Ascending aorta (tissue), 2 donors: Measurements from ENCODE around the gene SAE1. TPM values are rescaled to one million over a fixed set of nuclear protein-coding genes. Genes with fewer than 3 reads are reported as not detected.
"Not testable (repeated sequence)": the region's sequence is repeated elsewhere in the genome, so short reads cannot be mapped to it uniquely, and the experiment has no call there.

Experiments
- DNase-seq, 2 donors: peaks; one replicate each; pipeline ENCODE4 v3.0.0-alpha.2; 2019; ENCODE audit warnings: low spot score in 2 of 2
- H3K27ac ChIP-seq, 2 donors: fragments of 200-600 bp; sonication (generic); one replicate each; pipeline ENCODE4 v1.5.1; 2016 to 2017; ENCODE audit warnings: mild to moderate bottlenecking in 1 of 2
- H3K27me3 ChIP-seq: fragments of 200-600 bp; sonication (generic); one replicate; pipeline ENCODE4 v1.5.1; 2017
- H3K36me3 ChIP-seq, 2 donors: fragments of 200-600 bp; sonication (generic); one replicate each; pipeline ENCODE4 v1.5.1; 2016
- H3K4me1 ChIP-seq, 2 donors: fragments of 200-600 bp; sonication (generic); one replicate each; pipeline ENCODE4 v1.5.1; 2016 to 2017; ENCODE audit warnings: mild to moderate bottlenecking in 1 of 2
- H3K4me3 ChIP-seq, 2 donors: fragments of 200-600 bp; sonication (generic); one replicate each; pipeline ENCODE4 v1.5.1; 2016 to 2017; ENCODE audit warnings: mild to moderate bottlenecking in 1 of 2
- H3K9me3 ChIP-seq, 2 donors: fragments of 200-600 bp; sonication (generic); one replicate each; pipeline ENCODE4 v1.5.1; 2016
- intact Hi-C: fragments of 100-400 bp; cut with DNase I; formaldehyde crosslinking; loops from one replicate; pipeline ENCODE4 v1.15.1; 2023
- total RNA-seq: library from RNA; depleted of rRNA; stranded (reverse); fragments of >200 nt; gene quantifications from one replicate; pipeline ENCODE4 v1.1.0, GENCODE V29; 2016
- TF ChIP-seq, protein P1 (sequence below), 3 experiments: fragments of 200-600 bp in 2 of 3; fragments of 450-650 bp in 1 of 3; sonication (generic) in 2 of 3; IDR thresholded peaks; one replicate each; pipeline ENCODE4 v1.5.1; 2016 to 2019; ENCODE audit warnings: antibody characterized with exemption in 3 of 3, mild to moderate bottlenecking in 1 of 3, moderate library complexity in 1 of 3

The SAE1 gene
- total RNA-seq, 1 donor from 2014 or later: 54.4 TPM

DNA sequence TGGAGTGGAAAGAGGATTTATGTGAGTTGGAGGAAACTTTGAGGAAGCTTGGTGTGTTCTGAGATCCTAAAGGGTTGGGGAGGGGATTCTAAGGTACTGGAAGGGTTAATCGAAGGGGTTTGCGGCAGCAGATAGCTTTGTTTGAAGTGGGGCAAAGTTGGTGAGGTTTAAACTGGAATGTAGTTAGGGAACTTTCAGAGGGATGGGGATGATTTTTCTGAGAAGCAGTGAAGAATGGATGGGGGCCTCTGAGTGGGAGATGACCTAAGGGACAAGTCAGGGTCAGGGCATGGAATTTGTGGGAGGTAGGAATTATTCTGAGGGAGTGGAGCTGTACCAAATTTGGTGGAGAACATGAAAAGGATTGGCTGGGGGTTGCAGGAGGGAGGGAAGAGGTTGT, 3.9 kb downstream of the SAE1 start:
- TF ChIP-seq, protein P1, sequence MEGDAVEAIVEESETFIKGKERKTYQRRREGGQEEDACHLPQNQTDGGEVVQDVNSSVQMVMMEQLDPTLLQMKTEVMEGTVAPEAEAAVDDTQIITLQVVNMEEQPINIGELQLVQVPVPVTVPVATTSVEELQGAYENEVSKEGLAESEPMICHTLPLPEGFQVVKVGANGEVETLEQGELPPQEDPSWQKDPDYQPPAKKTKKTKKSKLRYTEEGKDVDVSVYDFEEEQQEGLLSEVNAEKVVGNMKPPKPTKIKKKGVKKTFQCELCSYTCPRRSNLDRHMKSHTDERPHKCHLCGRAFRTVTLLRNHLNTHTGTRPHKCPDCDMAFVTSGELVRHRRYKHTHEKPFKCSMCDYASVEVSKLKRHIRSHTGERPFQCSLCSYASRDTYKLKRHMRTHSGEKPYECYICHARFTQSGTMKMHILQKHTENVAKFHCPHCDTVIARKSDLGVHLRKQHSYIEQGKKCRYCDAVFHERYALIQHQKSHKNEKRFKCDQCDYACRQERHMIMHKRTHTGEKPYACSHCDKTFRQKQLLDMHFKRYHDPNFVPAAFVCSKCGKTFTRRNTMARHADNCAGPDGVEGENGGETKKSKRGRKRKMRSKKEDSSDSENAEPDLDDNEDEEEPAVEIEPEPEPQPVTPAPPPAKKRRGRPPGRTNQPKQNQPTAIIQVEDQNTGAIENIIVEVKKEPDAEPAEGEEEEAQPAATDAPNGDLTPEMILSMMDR (IDR thresholded peaks at IDR 0.05): no peak
- no peak overlapping the region for H3K4me3 ChIP-seq
- no peaks in the 10 kb centered on the region for H3K27me3 ChIP-seq
- no peaks in the 10 kb centered on the region for H3K36me3 ChIP-seq
- DNase-seq: no peak
- intact Hi-C loops: no loop called here
- H3K9me3 ChIP-seq: no peaks in the 10 kb centered on the region
- H3K4me1 ChIP-seq: peaks cover 0 to 5% of the 10 kb centered on the region in 2 donors
- no peak overlapping the region for H3K27ac ChIP-seq

DNA sequence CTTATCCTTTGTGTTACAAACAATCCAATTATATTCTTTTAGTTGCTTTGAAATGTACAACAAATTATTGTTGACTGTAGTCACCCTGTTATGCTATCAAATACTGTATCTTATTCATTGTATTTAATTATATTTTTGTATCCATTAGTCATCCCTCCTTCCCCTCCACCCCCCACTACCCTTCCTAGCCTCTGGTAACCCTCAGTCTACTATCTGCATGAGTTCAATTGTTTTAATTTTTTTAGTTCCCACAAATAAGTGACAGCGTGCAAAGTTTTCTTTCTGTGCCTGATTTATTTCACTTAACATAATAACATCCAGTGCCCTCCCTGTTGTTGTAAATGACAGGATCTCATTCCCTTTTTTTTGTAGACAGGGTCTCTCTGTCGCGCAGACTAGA, 4.5 kb downstream of the SAE1 start:
- Histone ChIP-seq H3K27ac (no peak overlapping the region), H3K9me3 (no peaks in the 10 kb centered on the region), H3K27me3 (no peaks in the 10 kb centered on the region), H3K4me1 (peaks cover 0 to 5% of the 10 kb centered on the region in 2 donors), H3K4me3 (no peak overlapping the region), H3K36me3 (no peaks in the 10 kb centered on the region)
- TF ChIP-seq, protein P1 (IDR thresholded peaks at IDR 0.05): no peak
- DNase-seq: no peak
- intact Hi-C loops: no loop called here

DNA sequence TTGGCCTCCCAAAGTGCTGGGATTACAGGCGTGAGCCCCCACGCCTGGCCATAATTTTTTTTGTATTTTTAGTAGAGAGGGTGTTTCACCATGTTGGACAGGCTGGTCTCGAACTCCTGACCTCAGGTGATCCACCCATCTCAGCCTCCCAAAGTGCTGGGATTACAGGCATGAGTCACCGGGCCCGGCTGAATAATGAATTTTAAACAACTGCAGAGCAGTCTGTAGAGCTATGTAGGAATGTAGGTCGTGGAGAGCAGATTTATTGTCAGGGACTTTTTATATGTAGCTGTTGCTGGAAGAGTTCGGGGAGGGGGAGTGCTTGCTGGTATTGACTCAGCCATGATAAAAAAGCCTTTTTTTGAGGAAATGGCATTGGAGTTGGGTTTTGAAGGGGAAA, 10.6 kb downstream of the SAE1 start:
- DNase-seq, H3K27me3 ChIP-seq, intact Hi-C loops: not testable (repeated sequence)

DNA sequence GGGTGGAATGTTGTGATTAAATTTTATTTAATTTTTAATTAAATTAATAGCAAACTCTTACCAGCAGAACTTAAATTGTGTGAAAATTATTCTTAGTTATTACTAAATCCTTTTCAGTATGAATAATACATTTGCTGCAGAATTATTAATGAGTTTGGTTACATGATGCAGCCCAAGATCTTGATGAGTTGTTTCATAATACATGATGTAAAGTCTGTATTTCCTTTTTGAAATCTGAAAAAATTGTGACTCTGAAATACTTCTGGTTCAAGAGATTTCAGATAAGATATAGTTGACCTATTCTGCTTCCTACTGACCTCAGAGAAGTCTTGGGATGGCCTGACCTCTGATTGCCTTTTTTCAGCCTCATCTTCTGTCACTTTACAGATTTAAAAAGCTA, 11.1 kb downstream of the SAE1 start:
- peaks cover 18 to 33% of the 10 kb centered on the region in 2 donors for H3K36me3 ChIP-seq
- TF ChIP-seq, protein P1 (IDR thresholded peaks at IDR 0.05): no peak
- no peaks in the 10 kb centered on the region for H3K9me3 ChIP-seq
- H3K27me3 ChIP-seq: no peaks in the 10 kb centered on the region
- no peaks in the 10 kb centered on the region for H3K4me1 ChIP-seq
- intact Hi-C loops: no loop called here
- H3K4me3 ChIP-seq: no peak overlapping the region
- no peak overlapping the region for H3K27ac ChIP-seq
- DNase-seq: no peak

More for the DNA sequence above, 10.6 kb downstream of the SAE1 start:
- H3K4me3 ChIP-seq, H3K9me3 ChIP-seq, H3K4me1 ChIP-seq, H3K27ac ChIP-seq: not testable (repeated sequence)
- peaks cover 18 to 29% of the 10 kb centered on the region in 2 donors for H3K36me3 ChIP-seq

DNA sequence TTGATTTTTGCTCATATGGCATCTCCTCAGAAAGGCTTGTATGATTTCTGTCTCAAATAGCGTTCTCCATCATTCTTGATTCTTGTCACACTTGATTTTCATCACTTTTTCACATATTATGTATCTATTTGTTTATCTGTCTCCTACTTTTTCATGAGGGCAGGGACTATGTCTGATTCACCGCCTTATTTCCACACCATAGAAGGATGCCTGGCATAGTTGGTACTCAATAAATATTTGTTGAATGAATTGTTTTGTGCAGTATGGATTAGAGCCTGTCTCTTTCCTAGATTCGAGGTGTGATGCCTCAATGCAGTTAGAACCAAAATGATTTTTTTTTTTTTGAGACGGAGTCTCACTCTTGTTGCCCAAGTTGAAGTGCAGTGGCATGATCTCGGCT, 12.1 kb downstream of the SAE1 start:
- peaks cover 18 to 35% of the 10 kb centered on the region in 2 donors for H3K36me3 ChIP-seq
- no peaks in the 10 kb centered on the region for H3K27me3 ChIP-seq
- intact Hi-C loops: no loop called here
- DNase-seq: no peak
- TF ChIP-seq, protein P1 (IDR thresholded peaks at IDR 0.05): no peak
- no peak overlapping the region for H3K27ac ChIP-seq
- H3K4me1 ChIP-seq: no peaks in the 10 kb centered on the region
- no peak overlapping the region for H3K4me3 ChIP-seq
- H3K9me3 ChIP-seq: no peaks in the 10 kb centered on the region

DNA sequence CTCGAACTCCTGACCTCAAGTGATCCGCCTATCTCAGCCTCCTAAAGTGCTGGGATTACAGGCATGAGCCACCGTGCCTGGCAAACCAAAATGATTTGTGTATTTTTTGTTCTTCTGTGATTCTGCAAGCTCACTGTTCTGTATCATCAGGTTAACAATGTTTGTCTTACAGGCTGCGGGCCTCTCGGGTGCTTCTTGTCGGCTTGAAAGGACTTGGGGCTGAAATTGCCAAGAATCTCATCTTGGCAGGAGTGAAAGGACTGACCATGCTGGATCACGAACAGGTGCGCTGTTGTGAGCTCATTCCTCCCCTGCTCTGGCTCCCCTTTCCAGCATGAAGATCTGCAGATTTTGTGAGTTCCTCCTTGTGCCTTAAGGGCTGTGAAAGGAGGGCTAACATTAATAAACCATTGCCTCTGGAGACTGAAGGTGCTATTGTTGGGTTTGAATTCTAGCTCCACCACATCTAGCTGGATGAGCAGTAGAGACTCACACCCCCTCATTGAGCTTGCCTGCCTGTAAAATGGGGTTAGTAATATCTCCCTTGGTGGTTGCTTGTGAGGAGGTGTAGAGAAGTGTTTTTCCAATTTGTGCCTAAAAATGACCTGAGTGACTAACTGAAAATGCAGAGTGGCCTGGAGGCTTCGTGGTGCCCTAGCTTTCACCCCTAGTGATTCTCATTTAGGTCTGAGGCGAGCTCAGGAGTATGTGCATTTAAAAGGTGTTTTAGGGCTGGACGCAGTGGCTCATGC, 12.9 kb downstream of the SAE1 start:
- H3K27ac ChIP-seq: no peak overlapping the region
- H3K4me1 ChIP-seq: no peaks in the 10 kb centered on the region
- TF ChIP-seq, protein P1 (IDR thresholded peaks at IDR 0.05): no peak
- intact Hi-C loops: no loop called here
- H3K27me3 ChIP-seq: no peaks in the 10 kb centered on the region
- H3K9me3 ChIP-seq: no peaks in the 10 kb centered on the region
- no peak overlapping the region for H3K4me3 ChIP-seq
- DNase-seq: no peak
- peaks cover 18 to 42% of the 10 kb centered on the region in 2 donors for H3K36me3 ChIP-seq
